Osteoblast (primary cell): ENCODE data around the gene KCNQ4. TPM values are rescaled to one million over a fixed set of nuclear protein-coding genes. Genes with fewer than 3 reads are reported as not detected.

Experiments
- DNase-seq: peaks from one replicate; pipeline ENCODE4 v3.0.0; 2011; ENCODE audit warnings: low spot score, mixed read lengths; ENCODE audit not compliant: insufficient read length; ENCODE audit errors: missing footprints
- H2AFZ ChIP-seq: 2 replicates; pipeline ENCODE4 v1.6.0; 2011; ENCODE audit warnings: mild to moderate bottlenecking, low read length
- H3K27ac ChIP-seq: 2 replicates; pipeline ENCODE4 v1.5.1; 2011; ENCODE audit warnings: mild to moderate bottlenecking, low read depth, low read length, moderate library complexity
- H3K27me3 ChIP-seq: 2 replicates; pipeline ENCODE4 v1.6.0; 2012; ENCODE audit warnings: mild to moderate bottlenecking, control low read depth, inconsistent platforms, low read length, moderate library complexity; ENCODE audit not compliant: insufficient read depth
- H3K36me3 ChIP-seq: 2 replicates; pipeline ENCODE4 v1.5.1; 2011; ENCODE audit warnings: mild to moderate bottlenecking, low read length, control low read depth, moderate library complexity; ENCODE audit not compliant: insufficient read depth
- H3K4me1 ChIP-seq: 2 replicates; pipeline ENCODE4 v1.5.1; 2011; ENCODE audit warnings: mild to moderate bottlenecking, low read length, control low read depth, moderate library complexity; ENCODE audit not compliant: insufficient read depth
- H3K4me2 ChIP-seq: 2 replicates; pipeline ENCODE4 v1.6.0; 2011; ENCODE audit warnings: mild to moderate bottlenecking, low read length; ENCODE audit not compliant: insufficient read depth
- H3K4me3 ChIP-seq: fragments of 200-600 bp; sonication (generic); 3 replicates; pipeline ENCODE4 v1.5.1; 2012; ENCODE audit warnings: mild to moderate bottlenecking, low read length, inconsistent platforms; ENCODE audit not compliant: insufficient read depth
- H3K79me2 ChIP-seq: 2 replicates; pipeline ENCODE4 v1.6.0; 2012; ENCODE audit warnings: mild to moderate bottlenecking, low read length, control low read depth, inconsistent platforms; ENCODE audit not compliant: insufficient read depth
- H3K9me3 ChIP-seq: 2 replicates; pipeline ENCODE4 v1.5.1; 2011; ENCODE audit warnings: low read depth, low read length, control low read depth
- H4K20me1 ChIP-seq: 2 replicates; pipeline ENCODE4 v1.6.0; 2012; ENCODE audit warnings: mild to moderate bottlenecking, low read length, control low read depth; ENCODE audit not compliant: insufficient read depth
- CTCF ChIP-seq: IDR thresholded peaks from 2 replicates; pipeline ENCODE4 v1.5.1; 2011; ENCODE audit warnings: mild to moderate bottlenecking, low read depth, low read length, moderate library complexity; ENCODE audit errors: extremely low read depth
- total RNA-seq: library from RNA; depleted of rRNA; stranded (reverse); fragments of >200 nt; gene quantifications from 2 replicates; pipeline ENCODE4 v1.2.3, GENCODE V29; 2012

The KCNQ4 gene
- total RNA-seq, 1 donor, result not detected

DNA sequence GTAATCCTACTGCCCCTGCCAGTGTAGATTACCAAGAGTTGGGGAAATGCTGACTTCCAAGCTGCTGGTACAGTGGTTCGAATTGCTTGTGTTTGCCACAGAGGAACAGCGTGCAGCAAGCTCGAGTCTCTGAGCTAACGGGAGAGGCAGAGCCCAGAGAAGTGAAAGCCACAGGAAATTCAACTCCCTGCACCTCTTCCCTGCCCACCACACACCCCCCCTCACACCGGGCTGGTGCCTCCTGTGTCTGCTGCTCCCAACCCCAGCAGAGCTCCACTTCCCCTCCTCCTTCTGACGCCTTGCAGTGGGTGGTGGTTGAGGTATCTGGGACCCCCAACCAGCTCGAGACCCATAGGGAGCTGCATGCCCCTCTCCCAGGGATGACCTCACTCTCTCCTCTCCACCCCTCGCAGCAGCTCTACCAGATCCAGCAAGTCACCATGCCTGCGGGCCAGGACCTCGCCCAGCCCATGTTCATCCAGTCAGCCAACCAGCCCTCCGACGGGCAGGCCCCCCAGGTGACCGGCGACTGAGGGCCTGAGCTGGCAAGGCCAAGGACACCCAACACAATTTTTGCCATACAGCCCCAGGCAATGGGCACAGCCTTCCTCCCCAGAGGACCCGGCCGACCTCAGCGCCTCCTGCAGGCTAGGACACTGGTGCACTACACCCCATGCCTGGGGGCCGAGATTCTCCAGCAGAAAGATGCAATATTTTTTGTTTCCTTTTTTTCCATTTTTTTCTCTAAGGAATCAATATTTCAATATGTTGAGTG lies 13.1 kb upstream of the KCNQ4 start:
- no peak overlapping the region for H3K4me2 ChIP-seq

GRCh38 chr1:40772146-40772955 lies 11.2 kb upstream of the KCNQ4 start:
- H3K27ac ChIP-seq, result no peak overlapping the region
- H3K79me2 ChIP-seq, result no peaks in the 10 kb centered on the region
- no peaks in the 10 kb centered on the region for H3K9me3 ChIP-seq
- peak; percentile 56 for DNase-seq
- peaks cover 17% of the 10 kb centered on the region for H3K36me3 ChIP-seq
- no peak overlapping the region for H2AFZ ChIP-seq
- no peaks in the 10 kb centered on the region for H4K20me1 ChIP-seq
- no peaks in the 10 kb centered on the region for H3K27me3 ChIP-seq
- H3K4me1 ChIP-seq, result no peaks in the 10 kb centered on the region
- no peak overlapping the region for H3K4me3 ChIP-seq
- no peak for TF ChIP-seq CTCF
- no peak overlapping the region for H3K4me2 ChIP-seq

More for the DNA sequence above, 13.1 kb upstream of the KCNQ4 start:
- H3K36me3 ChIP-seq, result peaks cover 33% of the 10 kb centered on the region
- no peak overlapping the region for H3K27ac ChIP-seq
- TF ChIP-seq CTCF, result no peak
- no peak overlapping the region for H2AFZ ChIP-seq
- H3K79me2 ChIP-seq, result no peaks in the 10 kb centered on the region
- H3K4me3 ChIP-seq, result no peak overlapping the region
- peak; percentile 13 for DNase-seq
- H3K27me3 ChIP-seq, result no peaks in the 10 kb centered on the region
- H4K20me1 ChIP-seq, result peaks cover 2% of the 10 kb centered on the region
- no peaks in the 10 kb centered on the region for H3K4me1 ChIP-seq
- no peaks in the 10 kb centered on the region for H3K9me3 ChIP-seq

DNA sequence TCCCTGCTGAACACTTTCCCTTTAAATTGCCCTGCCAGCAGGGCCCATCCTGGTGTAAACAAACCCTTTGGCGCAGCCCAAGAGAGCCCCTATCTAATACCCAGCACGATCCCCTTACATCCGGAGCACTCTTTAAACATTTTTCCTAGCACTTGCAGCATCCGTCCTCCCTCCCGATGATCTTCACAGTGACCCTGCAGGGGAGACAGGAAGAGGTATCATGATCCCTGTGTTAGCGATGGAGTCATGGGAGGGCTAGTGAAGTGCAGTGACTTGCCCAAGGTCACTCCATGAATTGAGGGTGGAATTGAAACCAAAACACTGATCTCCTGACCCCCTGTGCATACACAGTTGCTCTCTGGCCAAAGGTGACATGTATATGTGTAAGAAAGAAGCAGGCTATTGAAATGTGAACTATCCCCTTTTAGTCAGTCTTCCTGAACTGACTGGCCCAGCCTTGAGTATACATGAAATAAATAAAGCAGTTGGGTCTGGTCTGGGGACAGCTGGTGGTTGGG lies 9.8 kb upstream of the KCNQ4 start:
- H3K27ac ChIP-seq, result no peak overlapping the region
- no peaks in the 10 kb centered on the region for H4K20me1 ChIP-seq
- no peaks in the 10 kb centered on the region for H3K79me2 ChIP-seq
- no peak overlapping the region for H3K4me2 ChIP-seq
- no peak for TF ChIP-seq CTCF
- H2AFZ ChIP-seq, result no peak overlapping the region
- H3K4me1 ChIP-seq, result no peaks in the 10 kb centered on the region
- H3K4me3 ChIP-seq, result no peak overlapping the region
- no peaks in the 10 kb centered on the region for H3K9me3 ChIP-seq
- H3K27me3 ChIP-seq, result no peaks in the 10 kb centered on the region
- no peak for DNase-seq
- H3K36me3 ChIP-seq, result peaks cover 9% of the 10 kb centered on the region
